ENCODE measurements around the gene TMEM95.

DNA sequence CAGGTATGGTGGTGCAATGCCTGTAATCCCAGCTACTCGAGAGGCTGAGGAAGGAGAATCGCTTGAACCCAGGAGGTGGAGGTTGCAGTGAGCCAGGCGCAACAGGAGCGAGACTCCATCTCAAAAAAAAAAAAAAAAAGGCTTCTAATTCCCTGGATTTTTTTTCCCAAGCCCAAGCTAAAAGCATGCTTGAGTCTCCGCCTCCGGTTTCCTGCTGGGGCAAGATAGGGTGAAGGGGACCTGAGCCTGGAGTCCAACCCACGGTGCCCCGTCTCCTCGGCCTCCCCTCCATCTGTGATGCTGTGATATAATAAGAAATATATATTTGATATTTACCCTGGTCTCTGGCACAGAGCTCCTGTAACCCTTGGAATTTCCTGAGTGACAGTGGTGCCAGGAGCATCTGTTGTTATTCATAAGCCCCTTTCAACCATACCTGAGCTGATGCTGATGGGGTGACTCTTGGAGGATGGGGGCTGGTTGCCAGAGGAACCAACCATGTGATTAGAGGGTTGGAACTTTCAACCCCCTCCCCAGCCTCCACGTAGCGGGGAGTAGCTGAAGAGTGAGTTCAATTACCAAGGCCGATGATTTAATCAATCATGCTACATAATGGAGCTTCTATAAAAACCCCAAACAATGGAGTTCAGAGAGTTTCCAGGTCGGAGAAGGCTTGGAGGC is 13.1 kb downstream of the TMEM95 start:
- TF ChIP-seq, protein P1, sequence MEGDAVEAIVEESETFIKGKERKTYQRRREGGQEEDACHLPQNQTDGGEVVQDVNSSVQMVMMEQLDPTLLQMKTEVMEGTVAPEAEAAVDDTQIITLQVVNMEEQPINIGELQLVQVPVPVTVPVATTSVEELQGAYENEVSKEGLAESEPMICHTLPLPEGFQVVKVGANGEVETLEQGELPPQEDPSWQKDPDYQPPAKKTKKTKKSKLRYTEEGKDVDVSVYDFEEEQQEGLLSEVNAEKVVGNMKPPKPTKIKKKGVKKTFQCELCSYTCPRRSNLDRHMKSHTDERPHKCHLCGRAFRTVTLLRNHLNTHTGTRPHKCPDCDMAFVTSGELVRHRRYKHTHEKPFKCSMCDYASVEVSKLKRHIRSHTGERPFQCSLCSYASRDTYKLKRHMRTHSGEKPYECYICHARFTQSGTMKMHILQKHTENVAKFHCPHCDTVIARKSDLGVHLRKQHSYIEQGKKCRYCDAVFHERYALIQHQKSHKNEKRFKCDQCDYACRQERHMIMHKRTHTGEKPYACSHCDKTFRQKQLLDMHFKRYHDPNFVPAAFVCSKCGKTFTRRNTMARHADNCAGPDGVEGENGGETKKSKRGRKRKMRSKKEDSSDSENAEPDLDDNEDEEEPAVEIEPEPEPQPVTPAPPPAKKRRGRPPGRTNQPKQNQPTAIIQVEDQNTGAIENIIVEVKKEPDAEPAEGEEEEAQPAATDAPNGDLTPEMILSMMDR (IDR thresholded peaks at IDR 0.05) = no peak
- TF ChIP-seq EZH2 (IDR thresholded peaks at IDR 0.05; ENCODE audit: borderline replicate concordance, insufficient read depth, low read depth, low read length, poor library complexity, severe bottlenecking) = no peak

All from B cell (primary cell).